ENCODE measurements around the gene AQP7. TPM values are rescaled to one million over a fixed set of nuclear protein-coding genes. Genes with fewer than 3 reads are reported as not detected.
"Not testable (repeated sequence)": the region's sequence is repeated elsewhere in the genome, so short reads cannot be mapped to it uniquely, and the experiment has no call there.

AQP7 gene
- total and polyA plus RNA-seq, 10 donors = 0.26 to 3.2 (median 1.7) TPM

DNA sequence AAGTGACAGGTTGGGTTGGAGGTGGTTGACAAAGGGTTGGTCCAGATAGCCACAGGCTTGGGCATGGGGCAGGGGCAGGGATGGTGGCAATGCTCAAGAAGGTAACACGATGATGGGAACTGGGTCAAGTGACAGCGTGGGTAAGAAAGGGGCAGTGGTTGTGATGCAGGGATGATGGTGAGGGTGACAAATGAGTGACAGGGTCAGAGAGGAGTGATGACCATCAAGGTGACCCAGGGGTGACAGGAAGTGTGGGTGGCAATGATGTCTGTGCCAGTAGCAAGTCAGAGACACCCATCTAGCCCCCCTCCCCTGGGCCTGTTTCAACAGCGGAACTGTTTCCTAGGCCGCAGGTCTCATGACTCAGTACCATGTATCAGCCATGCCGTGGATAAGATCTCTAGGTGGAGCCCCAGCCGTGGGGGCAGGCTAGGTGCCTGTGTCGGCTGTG, 24.5 kb upstream of the AQP7 start:
- DNase-seq = no peak

GRCh38 chr9:33425128-33425533, 22.8 kb upstream of the AQP7 start:
- Histone ChIP-seq H3K36me3 (no peaks in the 10 kb centered on the region), H3K4me3 (no peak overlapping the region), H3K27ac (no peak overlapping the region), H3K27me3 (replicated peaks in 1 of 7) (no peaks in the 10 kb centered on the region), H3K4me1 (no peaks in the 10 kb centered on the region), H3K9me3 (no peaks in the 10 kb centered on the region)
- WGBS, 5 donors = 72 to 86% (median 77%) methylated on average over 4 of the region's 4 CpGs
- intact Hi-C loops (cut with DNase I; ENCODE audit: low total_unique reads) = no loop called here
- DNase-seq = no peak
- no peak for TF ChIP-seq POLR2AphosphoS5 (IDR thresholded peaks at IDR 0.05)
- TF ChIP-seq POLR2A (IDR thresholded peaks at IDR 0.05) = no peak
- TF ChIP-seq, protein P1, sequence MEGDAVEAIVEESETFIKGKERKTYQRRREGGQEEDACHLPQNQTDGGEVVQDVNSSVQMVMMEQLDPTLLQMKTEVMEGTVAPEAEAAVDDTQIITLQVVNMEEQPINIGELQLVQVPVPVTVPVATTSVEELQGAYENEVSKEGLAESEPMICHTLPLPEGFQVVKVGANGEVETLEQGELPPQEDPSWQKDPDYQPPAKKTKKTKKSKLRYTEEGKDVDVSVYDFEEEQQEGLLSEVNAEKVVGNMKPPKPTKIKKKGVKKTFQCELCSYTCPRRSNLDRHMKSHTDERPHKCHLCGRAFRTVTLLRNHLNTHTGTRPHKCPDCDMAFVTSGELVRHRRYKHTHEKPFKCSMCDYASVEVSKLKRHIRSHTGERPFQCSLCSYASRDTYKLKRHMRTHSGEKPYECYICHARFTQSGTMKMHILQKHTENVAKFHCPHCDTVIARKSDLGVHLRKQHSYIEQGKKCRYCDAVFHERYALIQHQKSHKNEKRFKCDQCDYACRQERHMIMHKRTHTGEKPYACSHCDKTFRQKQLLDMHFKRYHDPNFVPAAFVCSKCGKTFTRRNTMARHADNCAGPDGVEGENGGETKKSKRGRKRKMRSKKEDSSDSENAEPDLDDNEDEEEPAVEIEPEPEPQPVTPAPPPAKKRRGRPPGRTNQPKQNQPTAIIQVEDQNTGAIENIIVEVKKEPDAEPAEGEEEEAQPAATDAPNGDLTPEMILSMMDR (IDR thresholded peaks at IDR 0.05 in 8 of 11, conservative IDR thresholded peaks at IDR 0.05 in 3 of 11) = no peak

More for the DNA sequence above, 24.5 kb upstream of the AQP7 start:
- TF ChIP-seq POLR2A (IDR thresholded peaks at IDR 0.05) (no peak), POLR2AphosphoS5 (IDR thresholded peaks at IDR 0.05) (no peak)
- TF ChIP-seq, protein P1 (IDR thresholded peaks at IDR 0.05 in 8 of 11, conservative IDR thresholded peaks at IDR 0.05 in 3 of 11) = no peak
- H3K27ac ChIP-seq = no peak overlapping the region
- H3K9me3 ChIP-seq = no peaks in the 10 kb centered on the region
- WGBS, 5 donors = 84 to 92% (median 88%) methylated on average over 7 of the region's 7 CpGs
- H3K27me3 ChIP-seq (replicated peaks in 1 of 7) = no peaks in the 10 kb centered on the region
- no peaks in the 10 kb centered on the region for H3K36me3 ChIP-seq
- intact Hi-C loops (cut with DNase I; ENCODE audit: low total_unique reads) = no loop called here
- H3K4me1 ChIP-seq = no peaks in the 10 kb centered on the region
- H3K4me3 ChIP-seq = no peak overlapping the region

- 92 to 96% (median 96%) methylated on average over 6 of the region's 6 CpGs for WGBS, 5 donors
Measured at GRCh38 chr9:33424492-33424891, 22.1 kb upstream of the AQP7 start.

GRCh38 chr9:33424043-33424442, 21.7 kb upstream of the AQP7 start:
- not testable (repeated sequence) for H3K4me1 ChIP-seq; H3K27me3 ChIP-seq (replicated peaks in 1 of 7)
- WGBS, 5 donors = 81 to 90% (median 84%) methylated on average over 5 to 7 of the region's 7 CpGs

More at GRCh38 chr9:33424492-33424891, 22.1 kb upstream of the AQP7 start:
- H3K4me1 ChIP-seq; H3K36me3 ChIP-seq; H3K9me3 ChIP-seq; H3K4me3 ChIP-seq; intact Hi-C loops (cut with DNase I; ENCODE audit: low total_unique reads); H3K27ac ChIP-seq; H3K27me3 ChIP-seq (replicated peaks in 1 of 7); DNase-seq: not testable (repeated sequence)

GRCh38 chr9:33419708-33420303, 17.4 kb upstream of the AQP7 start:
- peaks cover 0 to 25% (median 16%) of the 10 kb centered on the region in 6 donors for H3K4me1 ChIP-seq
- intact Hi-C loops (cut with DNase I; ENCODE audit: low total_unique reads) = no loop called here
- no peak for DNase-seq
- H3K27ac ChIP-seq = no peak overlapping the region
- no peak overlapping the region for H3K4me3 ChIP-seq
- H3K9me3 ChIP-seq = no peaks in the 10 kb centered on the region
- no peak for TF ChIP-seq POLR2AphosphoS5 (IDR thresholded peaks at IDR 0.05)
- no peaks in the 10 kb centered on the region for H3K27me3 ChIP-seq (replicated peaks in 1 of 7)
- WGBS, 5 donors = 71 to 89% (median 80%) methylated on average over 10 of the region's 10 CpGs
- no peaks in the 10 kb centered on the region for H3K36me3 ChIP-seq

More at GRCh38 chr9:33424043-33424442, 21.7 kb upstream of the AQP7 start:
- H3K4me3 ChIP-seq; H3K27ac ChIP-seq; H3K36me3 ChIP-seq; H3K9me3 ChIP-seq; DNase-seq; intact Hi-C loops (cut with DNase I; ENCODE audit: low total_unique reads): not testable (repeated sequence)
